Lower leg skin (tissue), 4 donors: ENCODE data around the gene CSGALNACT2. TPM values are rescaled to one million over a fixed set of nuclear protein-coding genes. Genes with fewer than 3 reads are reported as not detected.

Experiments
- DNase-seq, 2 donors: peaks; one replicate each; pipeline ENCODE4 v3.0.0-alpha.2; 2019; ENCODE audit warnings: low spot score in 2 of 2
- H3K4me3 ChIP-seq: fragments of 200-600 bp; sonication (generic); 2 replicates; pipeline ENCODE4 v1.5.1; 2017; ENCODE audit warnings: mild to moderate bottlenecking, low read depth; ENCODE audit not compliant: poor library complexity, severe bottlenecking
- POLR2A ChIP-seq, 2 donors: fragments of 450-650 bp; IDR thresholded peaks; one replicate each; pipeline ENCODE4 v1.6.1; 2016 to 2017; ENCODE audit warnings: antibody characterized with exemption in 2 of 2, mild to moderate bottlenecking in 1 of 2, moderate library complexity in 1 of 2
- WGBS, 2 donors: methylation state at CpG; one replicate each; pipeline ENCODE4 v1.1.5; 2018; 5-methylcytosine and 5-hydroxymethylcytosine counted together
- intact Hi-C: fragments of 100-400 bp; cut with DNase I; formaldehyde crosslinking; loops from one replicate; pipeline ENCODE4 v1.15.0; 2023; ENCODE audit warnings: low total_unique reads
- total RNA-seq, 4 donors: library from RNA; depleted of rRNA; stranded (reverse); fragments of >200 nt; gene quantifications; one replicate each; pipeline ENCODE4 v1.1.0, GENCODE V29; 2016
- TF ChIP-seq, protein P1 (sequence below), 3 donors: fragments of 450-650 bp; IDR thresholded peaks; one replicate each; pipeline ENCODE4 v1.5.1; 2016; ENCODE audit warnings: antibody characterized with exemption in 3 of 3, mild to moderate bottlenecking in 3 of 3, moderate library complexity in 2 of 3

The CSGALNACT2 gene
- total RNA-seq, 4 donors from 2014 or later: 12.9 to 16.7 (median 15.4) TPM

DNA sequence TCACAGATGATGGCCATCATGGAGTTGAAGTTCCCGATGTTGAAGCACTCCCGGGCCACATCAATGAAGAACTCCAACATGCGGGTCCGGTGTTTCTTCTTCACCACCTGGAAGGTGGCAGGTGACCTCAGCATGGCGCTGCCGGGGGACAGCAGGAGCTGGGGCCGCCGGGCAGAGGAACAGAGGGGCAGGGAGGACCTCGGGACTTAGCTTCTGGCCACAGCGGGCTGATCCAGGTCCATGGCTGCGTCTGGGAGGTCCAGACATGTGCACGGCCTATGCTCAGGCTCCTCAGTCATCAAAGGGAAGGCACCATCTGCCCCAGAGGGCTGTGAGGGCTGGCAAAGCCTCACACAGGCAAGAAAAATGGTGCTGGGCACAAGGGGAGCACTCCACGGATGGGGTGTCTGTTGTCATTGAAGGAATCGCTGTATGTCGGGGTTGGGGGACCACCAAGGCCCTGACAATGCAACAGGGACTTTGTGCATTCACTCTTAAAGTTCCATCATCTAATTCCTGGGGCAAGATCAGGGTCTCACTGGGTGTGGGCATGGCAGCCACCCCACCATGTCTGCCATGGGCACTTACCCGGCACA lies 60.9 kb downstream of the CSGALNACT2 start:
- H3K4me3 ChIP-seq: no peak overlapping the region
- intact Hi-C loops: no loop called here
- DNase-seq: peak in 1 of 2 donors; percentile 58
- TF ChIP-seq, protein P1, sequence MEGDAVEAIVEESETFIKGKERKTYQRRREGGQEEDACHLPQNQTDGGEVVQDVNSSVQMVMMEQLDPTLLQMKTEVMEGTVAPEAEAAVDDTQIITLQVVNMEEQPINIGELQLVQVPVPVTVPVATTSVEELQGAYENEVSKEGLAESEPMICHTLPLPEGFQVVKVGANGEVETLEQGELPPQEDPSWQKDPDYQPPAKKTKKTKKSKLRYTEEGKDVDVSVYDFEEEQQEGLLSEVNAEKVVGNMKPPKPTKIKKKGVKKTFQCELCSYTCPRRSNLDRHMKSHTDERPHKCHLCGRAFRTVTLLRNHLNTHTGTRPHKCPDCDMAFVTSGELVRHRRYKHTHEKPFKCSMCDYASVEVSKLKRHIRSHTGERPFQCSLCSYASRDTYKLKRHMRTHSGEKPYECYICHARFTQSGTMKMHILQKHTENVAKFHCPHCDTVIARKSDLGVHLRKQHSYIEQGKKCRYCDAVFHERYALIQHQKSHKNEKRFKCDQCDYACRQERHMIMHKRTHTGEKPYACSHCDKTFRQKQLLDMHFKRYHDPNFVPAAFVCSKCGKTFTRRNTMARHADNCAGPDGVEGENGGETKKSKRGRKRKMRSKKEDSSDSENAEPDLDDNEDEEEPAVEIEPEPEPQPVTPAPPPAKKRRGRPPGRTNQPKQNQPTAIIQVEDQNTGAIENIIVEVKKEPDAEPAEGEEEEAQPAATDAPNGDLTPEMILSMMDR (IDR thresholded peaks at IDR 0.05): no peak
- TF ChIP-seq POLR2A (IDR thresholded peaks at IDR 0.05): no peak
- 95 to 96% methylated on average over 15 to 16 of the region's 16 CpGs for WGBS, 2 donors

DNA sequence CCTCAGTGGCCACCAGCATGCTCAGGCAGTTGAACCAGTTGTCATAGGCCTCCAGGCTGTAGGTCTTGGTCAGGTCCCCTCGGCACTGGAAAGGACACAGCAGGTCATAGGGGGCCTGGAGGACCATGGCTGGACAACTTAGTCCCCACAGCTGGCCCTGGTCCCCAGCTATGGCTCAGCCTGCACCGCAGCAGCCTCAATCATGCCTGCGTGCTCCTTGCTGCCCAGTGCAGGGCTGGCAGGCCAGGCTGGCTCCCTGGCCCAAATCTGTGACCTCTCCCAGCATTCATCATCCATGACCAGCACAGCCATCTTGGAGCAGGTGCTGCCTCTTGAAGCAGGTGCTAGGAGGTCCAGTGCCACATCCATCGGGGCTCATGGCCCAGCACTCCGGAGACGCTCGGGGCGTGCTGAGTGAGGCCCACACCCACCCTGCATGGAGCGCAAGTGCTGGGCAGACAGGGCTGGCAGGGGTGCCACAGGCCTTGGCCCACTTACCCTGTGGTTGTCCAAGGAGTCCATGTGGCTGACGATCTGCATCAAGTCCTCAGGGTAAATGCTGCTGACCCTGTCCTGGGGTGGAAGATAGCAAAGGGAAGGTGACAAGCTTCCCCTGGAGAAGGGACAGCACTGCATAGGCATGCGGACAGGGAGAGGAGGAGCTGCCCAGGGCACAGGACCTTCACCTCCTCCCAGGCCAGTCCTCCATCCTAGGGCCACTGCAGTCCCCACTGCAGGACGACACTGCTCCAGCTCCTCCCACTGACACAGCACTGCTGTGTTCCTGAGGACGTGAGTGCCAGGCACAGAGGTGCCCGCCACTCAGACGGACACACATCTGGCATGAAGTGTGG lies 61.7 kb downstream of the CSGALNACT2 start:
- 96 to 97% methylated on average over 10 to 14 of the region's 15 CpGs for WGBS, 2 donors
- TF ChIP-seq, protein P1 (IDR thresholded peaks at IDR 0.05): no peak
- TF ChIP-seq POLR2A (IDR thresholded peaks at IDR 0.05): no peak
- no peak overlapping the region for H3K4me3 ChIP-seq
- peak; percentile 10 to 81 for DNase-seq
- intact Hi-C loops: no loop called here

DNA sequence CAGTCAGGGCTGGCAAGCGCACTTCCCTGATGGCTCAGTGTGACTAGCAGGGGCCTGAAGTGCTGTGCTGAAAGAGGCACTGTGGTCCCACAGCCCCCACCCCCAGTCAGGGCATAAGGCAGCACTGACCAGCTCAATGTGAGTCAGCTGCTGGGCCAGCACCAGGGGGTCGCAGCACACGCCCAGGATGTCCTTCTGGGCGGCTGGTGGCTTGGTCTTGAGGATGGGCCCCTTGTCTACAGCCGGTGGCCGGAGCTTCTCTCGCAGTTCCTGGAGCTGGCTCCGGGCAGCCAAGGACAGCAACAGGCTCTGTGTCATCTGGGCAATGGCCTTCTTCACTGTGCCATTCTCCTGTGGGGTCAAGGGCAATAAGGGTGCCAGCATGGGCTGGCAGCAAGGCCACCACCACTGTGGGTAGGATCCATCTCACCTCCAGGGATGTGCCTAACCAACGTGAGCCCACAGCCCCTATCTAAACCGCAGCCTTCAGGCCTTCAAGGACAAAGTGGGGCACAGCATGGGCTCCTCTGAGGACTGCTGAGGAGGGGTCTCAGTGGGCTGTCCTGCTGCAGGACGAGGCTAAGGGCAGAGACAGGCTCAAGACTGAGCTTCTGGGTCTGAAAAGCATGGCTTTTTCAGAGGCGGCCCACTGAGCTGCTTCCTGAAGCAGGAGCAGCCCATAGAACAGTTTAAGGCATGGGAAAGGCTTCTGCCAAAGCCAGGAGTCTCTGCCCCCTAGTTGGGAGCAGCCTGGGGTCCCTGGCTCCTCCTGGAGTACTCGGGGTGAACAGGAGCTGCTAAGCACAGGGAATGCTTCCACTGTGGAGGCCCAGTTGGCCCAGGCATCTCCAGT lies 62.5 kb downstream of the CSGALNACT2 start:
- intact Hi-C loops: no loop called here
- peak; percentile 11 to 77 for DNase-seq
- TF ChIP-seq POLR2A (IDR thresholded peaks at IDR 0.05): no peak
- TF ChIP-seq, protein P1 (IDR thresholded peaks at IDR 0.05): no peak
- WGBS, 2 donors: 92 to 93% methylated on average over 11 to 13 of the region's 13 CpGs
- H3K4me3 ChIP-seq: no peak overlapping the region

DNA sequence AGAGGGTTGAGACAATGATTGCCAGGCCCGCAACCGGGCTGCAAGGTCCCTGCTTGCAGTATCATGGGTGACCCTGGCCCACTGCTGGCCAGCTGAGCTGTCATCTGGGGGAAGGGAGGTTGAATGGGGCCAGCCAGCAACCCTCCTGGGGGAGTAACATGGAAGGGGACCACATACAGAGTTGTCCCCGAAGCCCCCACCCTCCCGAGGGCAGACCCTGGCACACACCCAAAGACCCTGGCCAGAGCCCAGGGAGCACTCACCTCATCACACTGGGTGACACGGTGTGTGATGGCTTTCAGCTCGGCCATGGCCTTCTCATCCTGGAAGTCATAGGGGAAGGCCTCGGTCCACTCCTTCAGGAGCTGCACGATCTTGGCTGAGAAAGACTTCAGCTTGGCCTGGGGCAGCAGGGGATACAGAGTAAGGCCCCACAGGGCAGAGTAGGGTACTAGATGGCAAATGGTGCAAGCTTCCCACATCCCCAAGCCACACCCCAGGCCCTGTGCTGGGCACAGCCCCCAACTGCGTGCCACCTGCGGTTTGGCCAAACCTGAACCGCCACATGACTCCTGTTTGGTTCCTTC lies 63.4 kb downstream of the CSGALNACT2 start:
- peak in 1 of 2 donors; percentile 70 for DNase-seq
- 83 to 86% methylated on average over 6 to 11 of the region's 11 CpGs for WGBS, 2 donors
- TF ChIP-seq, protein P1 (IDR thresholded peaks at IDR 0.05): no peak
- TF ChIP-seq POLR2A (IDR thresholded peaks at IDR 0.05): no peak
- no peak overlapping the region for H3K4me3 ChIP-seq
- intact Hi-C loops: no loop called here

DNA sequence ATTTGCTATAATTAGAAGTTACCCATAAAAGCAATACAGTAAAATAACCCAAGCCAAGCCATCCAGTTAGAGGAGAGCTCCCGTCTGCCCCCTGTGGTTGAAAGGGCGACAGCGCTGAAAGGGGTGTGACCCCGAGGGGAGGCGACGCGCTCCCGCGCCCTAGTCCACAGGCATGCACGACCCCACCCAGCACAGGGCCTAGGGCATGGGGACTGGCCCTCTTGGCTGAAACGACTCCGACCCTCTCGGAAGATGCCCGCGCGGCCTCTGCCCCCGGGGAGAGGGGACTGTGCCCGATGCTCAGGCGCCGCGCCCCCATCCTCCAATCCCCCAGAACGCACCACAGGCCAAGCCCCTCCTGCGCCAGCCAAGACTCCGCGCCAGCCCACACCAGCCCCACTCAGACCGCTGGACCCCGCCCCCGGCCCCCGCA lies 64.0 kb downstream of the CSGALNACT2 start:
- no peak for TF ChIP-seq POLR2A (IDR thresholded peaks at IDR 0.05)
- TF ChIP-seq, protein P1 (IDR thresholded peaks at IDR 0.05): no peak

More for the DNA sequence above, 64.0 kb downstream of the CSGALNACT2 start:
- intact Hi-C loops: no loop called here
- DNase-seq: peak in 1 of 2 donors; percentile 82
- 1 to 10% methylated on average over 6 to 27 of the region's 29 CpGs for WGBS, 2 donors
- peak overlapping the region; percentile 8 for H3K4me3 ChIP-seq
